Stimulated activated CD4-positive, alpha-beta T cell treated with anti-CD3 and anti-CD28 coated beads, TNF-alpha, amount 100 ng/mL, for 4 hours (primary cell): ENCODE results near the gene NCAM2.

Experiments
- DNase-seq, 3 experiments: peaks; one replicate each; pipeline ENCODE4 v3.0.0-alpha.2; 2020; ENCODE audit warnings: low read depth in 3 of 3

NCAM2 gene

DNA sequence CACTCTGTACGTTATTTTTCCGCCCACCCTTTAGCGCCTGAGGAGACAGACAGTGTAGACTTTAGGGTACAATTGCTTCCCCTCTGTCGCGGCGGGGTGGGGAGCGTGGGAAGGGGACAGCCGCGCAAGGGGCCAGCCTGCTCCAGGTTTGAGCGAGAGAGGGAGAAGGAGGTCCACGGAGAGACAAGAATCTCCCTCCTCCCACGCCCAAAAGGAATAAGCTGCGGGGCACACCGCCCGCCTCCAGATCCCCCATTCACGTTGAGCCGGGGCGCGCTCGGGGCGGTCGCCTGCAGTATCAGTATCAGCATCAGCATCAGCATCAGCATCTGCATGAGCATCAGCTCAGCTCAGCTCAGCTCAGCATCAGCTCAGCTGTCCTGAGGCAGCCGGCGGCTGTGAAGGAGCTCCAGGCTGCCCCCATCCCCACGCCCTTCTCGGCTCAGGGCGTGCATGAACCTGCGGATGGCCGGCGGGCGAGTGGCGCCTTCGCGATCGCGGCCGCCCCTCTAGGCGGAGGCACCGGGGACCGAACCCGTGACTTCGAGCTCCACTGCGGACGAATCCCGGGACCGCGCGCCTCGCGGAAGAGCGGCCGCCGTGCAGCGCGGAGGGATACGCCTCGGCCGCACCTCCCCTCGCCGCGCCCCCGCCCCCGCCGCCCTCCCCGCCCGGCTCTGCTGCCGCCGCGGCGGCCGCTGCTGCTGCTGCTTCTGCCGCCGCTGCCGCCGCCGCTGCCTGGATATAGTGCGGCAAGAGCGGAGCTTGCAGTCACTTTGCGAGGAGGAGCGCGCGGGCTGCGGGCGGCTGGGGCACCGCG is at the start of gene NCAM2:
NCAM2 (plus strand) TSS at position 774 of the 820 bp plus-strand sequence.
- DNase-seq = peak; percentile 30 to 44 (median 43)

DNA sequence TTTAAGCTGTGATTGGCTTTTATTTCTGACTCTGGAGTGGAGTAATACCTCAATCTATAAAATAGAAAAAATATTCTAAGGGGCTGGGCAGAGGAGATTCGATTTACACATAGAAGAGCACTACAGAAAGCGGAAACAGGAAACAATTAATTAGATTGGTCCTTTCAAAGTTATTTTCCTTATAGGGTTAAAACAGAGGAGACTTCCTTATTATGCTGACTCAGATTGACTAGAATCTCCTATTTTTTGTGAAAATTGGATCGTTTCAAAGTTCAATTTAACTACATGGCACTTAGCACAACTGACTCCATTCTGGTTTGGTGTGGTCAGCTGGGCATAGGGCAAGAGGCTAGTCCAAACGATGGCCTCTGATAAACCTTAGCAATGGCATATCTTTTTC is 48.3 kb upstream of the NCAM2 start:
- no peak for DNase-seq

DNA sequence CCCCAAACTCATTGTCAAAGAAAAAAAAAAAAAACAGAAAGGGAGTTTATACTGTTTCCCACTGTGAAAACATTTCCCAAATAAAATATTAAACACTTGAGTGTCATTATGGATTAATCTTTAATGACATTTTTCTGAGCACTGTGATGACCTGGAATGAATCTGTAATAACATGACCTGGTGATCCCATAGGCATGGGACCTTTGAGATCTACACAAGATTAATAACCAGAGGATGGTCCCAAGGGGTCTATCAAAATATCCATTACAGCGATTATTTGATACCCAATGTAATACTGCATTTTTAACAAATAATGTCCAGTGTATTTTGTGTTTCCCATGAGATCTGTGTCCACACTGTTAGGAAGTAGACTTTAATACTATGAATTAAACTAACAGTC is 32.4 kb upstream of the NCAM2 start:
- DNase-seq = no peak

DNA sequence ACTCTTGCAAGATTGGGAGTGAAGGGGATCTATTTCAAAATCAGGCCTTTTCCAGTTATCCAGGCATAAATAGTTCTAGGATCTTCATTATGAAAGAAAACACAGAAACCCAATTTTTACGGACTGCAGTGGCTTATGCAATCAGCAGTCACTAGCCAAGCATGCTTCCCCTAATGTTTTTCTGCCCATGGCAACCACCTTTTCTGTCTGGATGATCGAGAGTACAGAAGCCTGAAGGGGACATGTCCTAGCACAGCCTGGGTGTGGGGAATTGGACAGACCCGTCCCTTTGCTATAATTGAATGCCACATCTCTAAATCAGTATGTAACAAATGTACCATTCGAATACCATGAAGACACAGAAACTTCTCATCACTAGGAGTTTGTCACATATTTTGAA is 29.8 kb upstream of the NCAM2 start:
- no peak for DNase-seq

DNA sequence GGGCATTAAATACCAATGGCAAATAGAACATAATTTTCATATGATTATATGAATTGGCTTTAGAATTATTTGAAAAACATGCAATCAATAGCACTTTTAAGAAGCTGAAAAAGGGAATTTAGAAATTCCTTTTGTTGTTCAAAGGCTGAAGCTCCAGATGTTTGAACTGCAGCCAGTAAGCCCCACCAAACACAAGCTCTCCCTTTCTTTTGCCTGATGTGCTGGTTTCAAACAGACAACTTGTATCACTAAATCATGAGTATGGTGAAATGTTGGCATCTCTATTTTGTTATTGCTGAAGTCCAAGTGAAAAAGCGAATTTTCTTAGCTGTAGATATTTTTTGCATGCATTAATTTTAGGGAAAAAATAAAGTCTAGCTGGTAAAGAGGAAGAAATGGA is 27.5 kb upstream of the NCAM2 start:
- DNase-seq = no peak

DNA sequence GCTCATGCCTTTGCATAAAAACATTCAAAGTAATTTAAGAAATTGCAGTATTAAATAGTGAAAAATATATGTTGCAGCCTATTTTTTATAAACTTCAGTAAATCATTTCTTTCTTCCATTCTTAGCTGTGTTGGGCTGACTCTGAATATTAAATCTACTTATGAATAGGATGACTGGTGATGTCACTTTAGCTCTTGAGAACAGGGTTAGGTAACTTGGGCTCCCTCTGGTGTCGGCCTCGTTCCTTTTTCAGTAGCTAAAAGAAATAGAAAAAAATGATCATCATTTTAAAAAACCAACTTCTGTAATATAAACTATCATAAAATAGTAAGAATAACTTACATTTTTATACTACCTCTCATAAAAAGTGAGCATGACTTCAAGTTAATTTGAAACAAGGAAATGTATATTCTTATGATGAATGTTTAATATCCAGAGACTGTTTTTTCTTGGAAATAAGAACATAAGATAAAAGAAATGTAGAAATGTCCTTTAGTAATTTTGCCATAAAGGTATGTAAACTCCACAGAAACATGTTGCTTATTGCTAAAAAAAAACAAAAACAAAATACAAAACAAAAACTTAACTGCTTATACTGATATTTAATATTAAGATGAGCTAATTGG is 26.8 kb upstream of the NCAM2 start:
- DNase-seq = no peak

DNA sequence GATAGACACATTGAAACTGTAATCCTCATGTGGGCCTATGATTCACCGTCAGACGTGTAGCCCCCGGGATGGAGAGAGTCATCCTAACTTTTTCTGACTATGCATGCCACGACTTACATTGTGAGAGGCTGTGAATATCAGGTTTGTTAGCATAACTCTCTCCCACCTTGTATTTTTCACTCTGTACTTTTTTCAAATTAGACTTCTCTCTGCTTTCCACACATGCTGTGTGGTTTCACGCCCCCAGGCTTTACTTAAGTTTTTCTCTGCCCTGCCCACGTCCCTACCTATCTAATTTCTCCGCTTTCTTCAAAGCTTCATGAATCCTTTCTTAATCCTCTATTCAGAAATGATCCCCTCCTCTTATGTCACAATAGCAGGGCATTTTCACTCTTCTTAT is 3.4 kb upstream of the NCAM2 start:
- DNase-seq = no peak

DNA sequence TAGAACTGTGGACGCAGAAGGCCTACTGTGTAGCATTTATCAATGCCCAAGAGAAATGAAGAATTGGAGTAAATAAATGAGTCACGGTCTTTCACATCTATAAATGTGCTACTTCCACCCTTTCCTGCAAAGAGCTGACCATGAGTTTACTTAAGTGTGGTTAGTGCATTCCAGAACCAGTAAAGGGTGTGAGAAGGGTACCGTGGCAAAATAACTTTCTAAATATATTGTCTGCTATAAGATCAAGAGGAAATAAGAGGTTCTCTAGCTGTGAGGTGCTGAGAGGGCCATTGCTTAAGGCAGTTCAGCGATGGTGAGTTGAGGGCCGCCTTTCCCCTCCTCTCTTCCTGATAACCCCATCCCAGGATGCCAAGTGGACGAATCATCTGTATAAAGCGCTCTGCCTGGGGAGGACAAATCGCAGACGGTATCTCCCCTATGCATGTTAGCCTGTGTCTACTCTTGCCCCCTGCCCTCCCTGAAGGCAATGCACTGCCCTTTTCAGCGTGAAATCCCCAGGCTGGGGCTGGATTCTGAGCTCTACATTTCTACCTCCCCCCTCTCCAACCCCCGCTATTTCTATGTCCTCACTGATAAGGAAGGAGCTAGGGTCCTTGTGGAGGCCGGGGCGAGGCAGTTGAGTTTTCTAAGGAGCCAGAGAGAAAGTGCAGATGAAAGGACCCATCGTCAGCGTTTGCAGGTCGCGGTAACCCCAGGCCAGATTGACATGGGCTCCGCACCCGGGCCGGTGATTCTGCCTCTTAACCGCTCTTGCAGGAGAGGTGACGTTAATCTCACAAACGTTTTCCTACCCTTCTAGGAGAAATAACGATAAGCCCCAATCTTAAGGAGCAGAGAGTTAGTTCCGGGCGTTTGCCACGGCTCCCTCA is 1.5 kb upstream of the NCAM2 start:
- no peak for DNase-seq

DNA sequence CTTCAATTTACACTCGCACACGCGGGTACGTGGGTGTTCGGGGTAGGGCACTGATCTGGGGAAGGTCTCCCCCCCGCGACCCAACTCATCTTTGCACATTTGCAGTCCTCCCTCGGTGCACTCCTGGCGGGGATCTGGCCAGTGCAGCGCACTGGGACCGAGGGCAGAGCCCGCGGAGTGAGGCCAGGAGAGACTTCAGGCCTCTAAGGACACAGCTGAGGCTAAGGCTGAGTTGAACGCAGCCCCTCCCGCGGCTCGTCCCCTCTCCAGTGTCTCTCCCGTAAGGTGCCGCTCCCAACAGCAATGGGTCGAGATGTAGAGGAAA is 936 bp upstream of the NCAM2 start:
- DNase-seq = no peak

DNA sequence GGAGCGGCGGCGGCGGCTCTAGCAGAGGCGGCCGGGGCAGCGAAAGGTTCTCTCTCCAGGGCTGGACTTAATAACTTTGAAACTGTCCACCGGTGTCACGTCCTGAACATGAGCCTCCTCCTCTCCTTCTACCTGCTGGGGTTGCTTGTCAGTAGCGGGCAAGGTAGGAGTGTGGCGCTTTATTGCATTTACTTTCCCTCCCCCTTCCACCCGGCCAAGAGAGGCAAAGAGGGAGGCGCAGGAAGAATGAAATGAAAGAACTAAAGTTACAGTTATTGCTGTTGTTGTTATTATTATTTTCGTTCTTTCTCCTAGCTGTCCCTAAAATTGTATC is 214 bp downstream of the NCAM2 start:
- no peak for DNase-seq

DNA sequence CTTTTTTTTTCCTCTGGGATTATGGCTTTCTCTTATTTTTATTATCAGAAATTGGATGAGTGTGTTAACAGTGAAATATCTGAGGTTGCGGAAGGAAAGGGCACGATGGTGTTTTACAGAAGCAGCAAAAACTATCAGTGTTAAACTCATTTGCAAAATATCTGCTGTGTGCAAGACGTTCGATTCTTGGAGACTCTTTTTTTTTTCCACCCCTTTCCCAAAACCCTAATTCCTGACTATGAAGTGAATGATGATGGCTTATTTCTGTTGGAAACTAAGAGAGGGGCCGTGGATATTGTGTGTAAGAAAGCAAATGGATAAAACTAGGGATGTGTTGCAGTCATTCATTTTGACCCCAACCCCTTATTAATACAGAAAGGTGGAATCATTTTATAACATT is 677 bp downstream of the NCAM2 start:
- DNase-seq = no peak

DNA sequence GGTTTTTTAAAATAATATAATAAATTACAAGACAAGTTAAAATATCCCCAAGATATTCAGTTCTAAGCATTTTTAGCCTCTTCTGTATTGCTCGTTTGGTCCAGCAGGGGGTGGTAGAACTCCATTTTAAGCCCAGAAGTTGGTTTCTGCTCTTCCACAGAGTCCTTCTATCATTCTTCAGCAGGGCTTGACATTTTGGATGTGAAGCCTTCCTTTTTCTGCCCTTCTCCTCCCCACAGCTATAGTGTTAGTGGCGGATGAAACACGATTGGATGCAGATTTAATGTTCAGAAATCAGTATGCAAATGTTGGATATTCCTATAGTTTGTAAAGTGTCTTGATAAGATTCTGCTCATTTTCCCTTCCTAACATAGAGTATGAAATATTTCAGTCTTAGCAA is 1.4 kb downstream of the NCAM2 start:
- peak in 1 of 3 experiments; percentile 0 for DNase-seq

DNA sequence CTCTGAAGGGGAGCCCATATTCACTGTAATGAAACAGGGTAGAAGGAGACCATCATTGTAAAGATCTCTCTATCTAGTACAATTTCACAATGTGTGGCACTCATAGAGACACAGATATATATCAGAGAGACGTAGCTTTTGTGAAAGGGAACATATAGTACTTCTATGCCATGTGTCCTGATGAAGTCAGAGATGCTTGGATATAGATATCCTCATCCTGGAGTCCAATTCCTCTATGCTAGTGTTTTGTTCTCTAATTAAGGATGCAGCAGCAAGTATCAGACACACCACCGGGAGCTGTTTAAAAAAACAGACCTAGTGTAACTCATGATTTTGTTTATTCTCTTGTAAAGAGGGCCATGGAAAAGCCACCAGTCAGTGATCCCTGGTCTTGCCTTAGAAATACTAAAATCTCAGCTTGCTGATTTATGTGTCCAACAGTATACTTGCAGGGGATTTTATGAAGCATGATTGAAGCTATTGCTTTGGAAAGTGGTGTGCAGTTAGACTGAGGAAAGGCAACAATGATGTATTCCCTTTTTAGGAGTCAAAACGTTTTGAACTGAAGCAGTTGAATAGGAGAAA is 2.5 kb downstream of the NCAM2 start:
- no peak for DNase-seq

DNA sequence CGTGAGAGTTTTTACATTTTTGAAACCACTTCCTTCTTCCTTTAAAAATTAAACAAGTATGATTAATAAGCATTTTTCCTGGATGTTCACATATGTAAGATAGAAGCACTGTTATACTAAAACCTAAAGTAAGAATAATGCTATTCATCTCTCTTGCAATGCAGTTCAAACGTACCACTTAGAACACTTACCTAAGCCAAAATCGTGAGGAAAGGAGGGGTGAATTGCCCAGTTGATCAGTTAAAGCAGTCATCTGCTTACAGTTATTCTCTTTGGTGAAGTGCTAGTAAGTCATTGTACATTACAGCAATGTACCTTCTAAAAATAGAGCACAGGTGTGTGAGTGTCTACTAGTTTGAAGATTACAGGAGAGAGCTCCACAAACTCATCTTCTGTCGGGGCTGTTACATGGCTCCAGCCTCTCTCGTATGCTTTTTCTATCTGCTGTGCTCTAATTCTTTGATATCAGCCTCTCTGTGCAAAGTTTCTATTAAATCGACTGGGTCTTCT is 3.4 kb downstream of the NCAM2 start:
- no peak for DNase-seq

DNA sequence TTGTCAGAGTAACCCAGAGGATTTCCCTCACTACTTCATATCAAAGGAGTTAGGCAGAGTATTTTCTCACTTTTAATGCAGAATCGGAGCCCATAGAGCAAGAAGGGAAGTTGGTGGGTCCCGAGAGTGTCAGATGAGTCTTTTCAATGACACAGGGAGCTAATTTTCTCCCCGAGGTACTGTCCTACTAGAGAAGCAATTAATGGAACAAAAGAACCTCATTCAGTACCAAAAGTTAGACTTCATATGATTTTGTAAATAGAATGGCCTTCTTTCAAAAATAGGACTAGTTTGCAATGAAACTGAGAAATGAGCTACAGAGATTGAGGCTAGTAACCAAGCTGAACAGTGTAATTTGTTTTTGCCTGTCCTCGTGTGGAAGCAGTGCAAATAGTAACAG is 3.9 kb downstream of the NCAM2 start:
- no peak for DNase-seq

DNA sequence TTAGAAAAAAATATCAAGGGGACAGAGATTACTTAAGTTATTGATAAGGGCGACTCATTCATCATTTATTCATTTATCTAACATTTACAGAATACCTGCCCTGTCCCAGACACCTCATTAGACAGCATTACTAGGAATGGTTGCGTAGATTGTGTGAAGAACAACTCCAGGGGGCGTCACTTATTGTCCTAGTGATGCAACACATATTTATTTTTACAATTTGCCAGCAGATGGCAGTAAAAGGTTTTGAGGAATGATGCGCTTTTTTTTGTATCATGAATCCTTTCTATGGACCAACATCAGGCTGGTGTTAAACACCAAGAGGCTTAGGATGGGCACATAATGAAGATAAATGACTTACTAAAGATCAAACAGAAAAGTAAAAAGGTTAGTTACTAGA is 5.5 kb downstream of the NCAM2 start:
- no peak for DNase-seq

DNA sequence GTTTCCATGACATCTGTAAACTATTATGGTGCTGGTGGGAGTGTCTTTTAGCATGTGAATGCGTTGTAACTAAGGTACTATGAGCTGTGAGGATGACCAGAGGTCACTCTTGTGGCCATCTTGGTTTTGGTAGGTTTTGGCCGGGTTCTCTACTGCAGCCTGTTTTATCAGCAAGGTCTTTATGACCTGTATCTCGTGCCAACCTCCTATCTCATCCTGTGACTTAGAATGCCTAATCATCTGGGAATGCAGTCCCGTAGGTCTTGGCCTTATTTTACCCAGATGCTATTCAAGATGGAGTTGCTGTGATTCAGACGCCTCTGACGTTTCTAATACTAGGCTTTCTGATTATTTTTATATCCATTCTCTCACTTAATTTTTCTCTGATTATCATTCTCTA is 9.4 kb downstream of the NCAM2 start:
- no peak for DNase-seq

DNA sequence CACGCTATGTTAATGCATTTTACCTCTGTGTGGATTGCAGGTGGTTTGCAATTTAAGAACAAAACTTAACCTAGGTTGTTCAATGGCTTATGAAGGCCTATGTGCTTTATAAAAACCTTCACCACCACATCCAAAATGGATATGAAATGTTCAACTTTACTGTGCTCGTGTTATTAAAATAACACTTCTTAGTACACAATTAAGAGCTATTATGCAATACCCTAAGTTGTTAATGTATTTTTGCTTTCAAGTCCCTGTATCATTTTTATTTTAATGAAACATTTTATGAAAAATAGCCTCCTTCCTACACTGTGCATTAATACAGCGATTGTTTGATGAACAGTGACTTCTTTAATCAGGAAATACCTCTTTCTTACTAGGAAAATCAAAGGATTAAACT is 12.0 kb downstream of the NCAM2 start:
- no peak for DNase-seq

DNA sequence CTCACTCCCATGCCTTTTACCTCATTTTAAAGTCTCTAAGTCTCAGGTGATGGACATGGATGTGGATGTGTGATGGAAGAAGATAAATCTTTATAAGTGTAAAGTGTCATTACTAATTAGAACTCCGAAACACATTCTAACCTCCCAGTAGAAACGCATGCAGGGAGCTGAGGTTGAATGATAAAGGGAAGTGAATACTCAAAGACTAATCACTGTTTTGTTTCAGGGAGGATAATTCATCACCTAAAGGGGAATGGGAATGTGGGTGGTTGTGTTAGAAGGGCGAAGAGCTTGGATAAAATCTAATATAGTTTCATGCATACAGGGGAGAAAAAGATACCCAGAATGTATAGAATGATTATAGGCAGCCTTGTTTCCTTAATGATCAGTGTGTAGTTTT is 12.5 kb downstream of the NCAM2 start:
- DNase-seq = no peak

DNA sequence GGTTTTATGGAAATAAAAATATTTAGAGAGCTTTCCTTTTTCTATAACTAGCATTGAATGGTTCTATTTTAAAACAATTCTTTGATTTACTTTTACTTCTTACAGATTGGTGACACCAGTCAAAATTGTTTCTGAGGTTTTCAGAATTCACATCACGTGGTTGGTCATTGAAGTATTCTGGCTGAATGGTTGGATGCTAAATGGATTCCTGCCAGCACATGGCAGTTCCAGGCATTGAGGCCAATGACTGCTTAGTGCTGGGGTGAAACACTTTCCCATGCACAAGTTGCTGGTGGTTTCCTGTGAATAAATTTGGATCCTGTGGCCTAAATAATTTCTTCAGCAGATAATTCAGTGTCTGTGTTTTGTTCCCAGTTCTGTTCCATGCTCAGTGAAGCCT is 20.6 kb downstream of the NCAM2 start:
- no peak for DNase-seq

DNA sequence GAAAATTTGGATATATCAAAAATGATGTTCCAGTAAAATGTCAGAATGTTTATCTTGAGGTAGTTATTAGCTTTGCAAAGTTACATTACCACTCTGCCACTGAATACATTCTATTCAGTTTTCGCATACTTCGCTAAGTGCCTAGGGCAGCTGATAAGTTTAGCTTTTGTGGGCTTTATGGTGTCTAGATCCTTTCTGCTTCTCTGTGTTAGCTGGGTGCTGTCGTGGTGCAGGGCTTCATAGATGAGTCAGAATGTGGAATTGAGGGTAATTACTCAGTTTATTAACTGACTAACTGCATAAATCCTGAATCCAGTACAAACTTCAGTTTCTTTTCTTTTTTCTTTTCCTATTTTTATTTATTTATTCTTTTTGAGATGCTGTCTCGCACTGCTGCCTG is 21.5 kb downstream of the NCAM2 start:
- no peak for DNase-seq

DNA sequence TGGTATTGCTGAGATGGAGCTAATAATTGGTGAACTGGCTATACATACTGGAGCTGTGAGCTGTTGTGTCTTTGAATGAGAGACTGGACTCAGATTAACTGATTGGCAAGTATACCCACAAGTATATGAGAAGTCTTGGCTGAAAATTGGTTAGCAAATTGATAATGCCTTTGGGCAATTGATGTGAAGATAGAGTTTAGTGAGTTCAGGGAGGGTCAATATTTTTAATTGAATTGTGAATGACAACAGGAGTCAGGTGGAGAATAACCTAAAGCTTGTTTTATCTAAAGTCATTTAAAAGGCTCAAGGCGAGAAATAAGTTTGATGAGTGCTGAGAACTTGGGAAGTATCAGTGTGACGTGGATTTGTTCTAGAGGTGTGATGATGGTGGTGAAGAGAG is 27.5 kb downstream of the NCAM2 start:
- DNase-seq = no peak
